ENCODE data around the gene ADAMTS4. TPM values are rescaled to one million over a fixed set of nuclear protein-coding genes. Genes with fewer than 3 reads are reported as not detected.
A peak's percentile ranks its signal among the peaks of the same experiment; 100 is the strongest.

The ADAMTS4 gene
- total RNA-seq, 1 experiment from 2014 or later = 7.0 TPM

- no CpG with 5 or more reads among the region's 1 CpG for WGBS (ENCODE audit: extremely low coverage, insufficient read length, low lambda C conversion rate)
- H3K36me3 Mint-ChIP-seq (ENCODE audit: insufficient read depth in 1 of 3, low read depth in 3 of 3) = peaks cover 25 to 70% (median 69%) of the 10 kb centered on the region in 3 experiments; a peak in 6 of 7 replicates
- no peak overlapping the region for H3K27ac ChIP-seq (ENCODE audit: insufficient read length, low read depth, low read length)
- H2BK120ac ChIP-seq (ENCODE audit: low read depth, low read length, poor library complexity, severe bottlenecking) = no peak overlapping the region
- no peak for DNase-seq
- no peaks in the 10 kb centered on the region for H4K20me1 ChIP-seq (ENCODE audit: control insufficient read depth, insufficient read depth, insufficient read length)
- no peak overlapping the region for H2BK15ac ChIP-seq (ENCODE audit: low read depth, low read length)
- no peak overlapping the region for H2BK5ac ChIP-seq (ENCODE audit: insufficient read length, low read length)
- H3K18ac ChIP-seq (ENCODE audit: insufficient read length, low read depth, low read length) = no peak overlapping the region
- no peak overlapping the region for H3T11ph ChIP-seq (ENCODE audit: low read length)
- H3K27me3 ChIP-seq (ENCODE audit: insufficient read depth, low read length) = no peaks in the 10 kb centered on the region
- peaks cover 13 to 18% of the 10 kb centered on the region in 2 experiments for H3K4me1 Mint-ChIP-seq
- H2BK20ac ChIP-seq (ENCODE audit: low read depth, low read length, poor library complexity, severe bottlenecking) = no peak overlapping the region
- H3K4me1 ChIP-seq (ENCODE audit: insufficient read depth, low read length) = no peaks in the 10 kb centered on the region; the same call in 1 of the 2 replicates
- no peak overlapping the region for H2AK5ac ChIP-seq (ENCODE audit: insufficient read length, low read length)
- H3K27ac Mint-ChIP-seq = no peak overlapping the region
- no peak overlapping the region for H3K23ac ChIP-seq (ENCODE audit: insufficient read length, low read depth, low read length)
- no peaks in the 10 kb centered on the region for H3K9me3 Mint-ChIP-seq
- no peak overlapping the region for H2AFZ ChIP-seq (ENCODE audit: low read length)
- no peak overlapping the region for H3K4me2 ChIP-seq (ENCODE audit: insufficient read depth, insufficient read length, low read length)
- no peak overlapping the region for H4K8ac ChIP-seq (replicated peaks; ENCODE audit: insufficient read length, low read depth, low read length)
- no peak overlapping the region for H4K5ac ChIP-seq (ENCODE audit: insufficient read length, low read depth, low read length)
- H3K56ac ChIP-seq (ENCODE audit: insufficient read length, low read depth, low read length) = no peak overlapping the region
- H3K79me1 ChIP-seq (ENCODE audit: insufficient read depth, low read depth, low read length, poor library complexity, severe bottlenecking) = no peaks in the 10 kb centered on the region
- no peak overlapping the region for H3K4ac ChIP-seq (ENCODE audit: low read depth, low read length)
- H3K4me3 Mint-ChIP-seq = peak overlapping the region in 1 of 2 experiments; percentile 50; a peak in 1 of 5 replicates
- H3K9ac ChIP-seq (ENCODE audit: extremely low read depth, insufficient read length, low read length) = no peak overlapping the region
- H4K91ac ChIP-seq (ENCODE audit: insufficient read length, low read depth, low read length) = no peak overlapping the region
- no peaks in the 10 kb centered on the region for H3K9me3 ChIP-seq (ENCODE audit: control insufficient read depth, low read depth, low read length)
- TF ChIP-seq, protein P1, sequence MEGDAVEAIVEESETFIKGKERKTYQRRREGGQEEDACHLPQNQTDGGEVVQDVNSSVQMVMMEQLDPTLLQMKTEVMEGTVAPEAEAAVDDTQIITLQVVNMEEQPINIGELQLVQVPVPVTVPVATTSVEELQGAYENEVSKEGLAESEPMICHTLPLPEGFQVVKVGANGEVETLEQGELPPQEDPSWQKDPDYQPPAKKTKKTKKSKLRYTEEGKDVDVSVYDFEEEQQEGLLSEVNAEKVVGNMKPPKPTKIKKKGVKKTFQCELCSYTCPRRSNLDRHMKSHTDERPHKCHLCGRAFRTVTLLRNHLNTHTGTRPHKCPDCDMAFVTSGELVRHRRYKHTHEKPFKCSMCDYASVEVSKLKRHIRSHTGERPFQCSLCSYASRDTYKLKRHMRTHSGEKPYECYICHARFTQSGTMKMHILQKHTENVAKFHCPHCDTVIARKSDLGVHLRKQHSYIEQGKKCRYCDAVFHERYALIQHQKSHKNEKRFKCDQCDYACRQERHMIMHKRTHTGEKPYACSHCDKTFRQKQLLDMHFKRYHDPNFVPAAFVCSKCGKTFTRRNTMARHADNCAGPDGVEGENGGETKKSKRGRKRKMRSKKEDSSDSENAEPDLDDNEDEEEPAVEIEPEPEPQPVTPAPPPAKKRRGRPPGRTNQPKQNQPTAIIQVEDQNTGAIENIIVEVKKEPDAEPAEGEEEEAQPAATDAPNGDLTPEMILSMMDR (conservative IDR thresholded peaks at IDR 0.05) = no peak
- H2BK12ac ChIP-seq (ENCODE audit: insufficient read length, low read depth, low read length) = no peak overlapping the region
- no peaks in the 10 kb centered on the region for H3K79me2 ChIP-seq (ENCODE audit: insufficient read depth, low read length)
- H3K27me3 Mint-ChIP-seq (ENCODE audit: low read depth) = no peaks in the 10 kb centered on the region
- peaks cover 6% of the 10 kb centered on the region for H3K23me2 ChIP-seq (ENCODE audit: insufficient read length, low read depth, low read length, poor library complexity, severe bottlenecking)
- H3K14ac ChIP-seq (ENCODE audit: insufficient read depth, low read length) = no peak overlapping the region
These were observed 26.5 kb downstream of the ADAMTS4 start for GRCh38 chr1:161172349-161172748.
